MG63 (cell line): ENCODE data around the gene ACTMAP. TPM values are rescaled to one million over a fixed set of nuclear protein-coding genes. Genes with fewer than 3 reads are reported as not detected.

Experiments
- DNase-seq: peaks from one replicate; pipeline ENCODE4 v3.0.0-alpha.2; 2020
- H3K27me3 ChIP-seq: fragments of 250-450 bp; sonication (Bioruptor Pico); 2 replicates; pipeline ENCODE4 v1.5.1; 2020; ENCODE audit warnings: mild to moderate bottlenecking, moderate library complexity
- H3K36me3 ChIP-seq: fragments of 250-450 bp; sonication (Bioruptor Pico); 2 replicates; pipeline ENCODE4 v1.5.1; 2020; ENCODE audit warnings: mild to moderate bottlenecking, moderate library complexity
- H3K4me3 ChIP-seq: fragments of 250-450 bp; sonication (Bioruptor Pico); 2 replicates; pipeline ENCODE4 v1.5.1; 2020; ENCODE audit warnings: mild to moderate bottlenecking, moderate library complexity
- H3K9me3 ChIP-seq: fragments of 250-450 bp; sonication (Bioruptor Pico); 2 replicates; pipeline ENCODE4 v1.5.1; 2020; ENCODE audit warnings: mild to moderate bottlenecking, moderate library complexity
- total RNA-seq: library from RNA; depleted of rRNA; stranded (reverse); fragments of >200 nt; shearing (Covaris generic); gene quantifications from 2 replicates; pipeline ENCODE4 v1.2.3, GENCODE V29; 2014; ENCODE audit warnings: low replicate concordance; rRNA removed

The ACTMAP gene
- total RNA-seq, 1 experiment from 2014 or later, result 0.95 TPM

- no peak overlapping the region for H3K4me3 ChIP-seq
- no peaks in the 10 kb centered on the region for H3K27me3 ChIP-seq
- H3K9me3 ChIP-seq, result no peaks in the 10 kb centered on the region
- H3K36me3 ChIP-seq, result peaks cover 44% of the 10 kb centered on the region
- no peak for DNase-seq
Measured at GRCh38 chr19:40700083-40700482, 50.2 kb downstream of the ACTMAP start.

- Histone ChIP-seq H3K27me3 (no peaks in the 10 kb centered on the region), H3K36me3 (peaks cover 28% of the 10 kb centered on the region), H3K9me3 (no peaks in the 10 kb centered on the region), H3K4me3 (no peak overlapping the region)
- no peak for DNase-seq
Measured at GRCh38 chr19:40697007-40697406, 53.3 kb downstream of the ACTMAP start.

- no peak for DNase-seq
- Histone ChIP-seq H3K36me3 (peaks cover 32% of the 10 kb centered on the region), H3K9me3 (no peaks in the 10 kb centered on the region), H3K27me3 (no peaks in the 10 kb centered on the region), H3K4me3 (no peak overlapping the region)
Measured at GRCh38 chr19:40695881-40696280, 54.4 kb downstream of the ACTMAP start.

GRCh38 chr19:40693896-40694295 lies 56.4 kb downstream of the ACTMAP start:
- DNase-seq, result no peak
- Histone ChIP-seq H3K4me3 (no peak overlapping the region), H3K9me3 (no peaks in the 10 kb centered on the region), H3K36me3 (peaks cover 24% of the 10 kb centered on the region), H3K27me3 (no peaks in the 10 kb centered on the region)

- DNase-seq, result peak; percentile 59
- Histone ChIP-seq H3K9me3 (no peaks in the 10 kb centered on the region), H3K27me3 (no peaks in the 10 kb centered on the region), H3K4me3 (no peak overlapping the region), H3K36me3 (peaks cover 28% of the 10 kb centered on the region)
Measured at GRCh38 chr19:40693150-40693788, 57.0 kb downstream of the ACTMAP start.

- H3K9me3 ChIP-seq, result no peaks in the 10 kb centered on the region
- peaks cover 31% of the 10 kb centered on the region for H3K36me3 ChIP-seq
- no peak overlapping the region for H3K4me3 ChIP-seq
- no peaks in the 10 kb centered on the region for H3K27me3 ChIP-seq
- DNase-seq, result no peak
Measured at GRCh38 chr19:40692212-40692551, 58.1 kb downstream of the ACTMAP start.

- Histone ChIP-seq H3K9me3 (no peaks in the 10 kb centered on the region), H3K36me3 (peaks cover 37% of the 10 kb centered on the region), H3K4me3 (peak overlapping the region; percentile 81), H3K27me3 (no peaks in the 10 kb centered on the region)
- DNase-seq, result peak; percentile 40
Measured at GRCh38 chr19:40691421-40692211, 58.7 kb downstream of the ACTMAP start.

Other genes starting within 250 kb of the ACTMAP start
- 61.7 and 105 TPM in 2 replicates for gene SHKBP1, start 173.6 kb downstream of the ACTMAP start, total RNA-seq
- 12.9 and 26.5 TPM in 2 replicates for gene LTBP4, start 149.1 kb downstream of the ACTMAP start, total RNA-seq
- 42.1 and 42.8 TPM in 2 replicates for gene NUMBL, start 59.8 kb downstream of the ACTMAP start, total RNA-seq
- 44.6 and 462 TPM in 2 replicates for gene COQ8B, start 33.6 kb downstream of the ACTMAP start, total RNA-seq
- gene ITPKC, start 33.4 kb downstream of the ACTMAP start, total RNA-seq, result 22.3 and 23.8 TPM in 2 replicates
- 66.4 and 68.4 TPM in 2 replicates for gene SNRPA, start 726 bp upstream of the ACTMAP start, total RNA-seq
- gene MIA, start 25.0 kb upstream of the ACTMAP start, total RNA-seq, result not detected in 2 replicates
- 34.4 and 41.2 TPM in 2 replicates for gene RAB4B, start 27.8 kb upstream of the ACTMAP start, total RNA-seq
- 63.2 and 140 TPM in 2 replicates for gene EGLN2, start 48.7 kb upstream of the ACTMAP start, total RNA-seq
- not detected in 2 replicates for gene CYP2A6, start 100.0 kb upstream of the ACTMAP start, total RNA-seq
- not detected in 2 replicates for gene CYP2A7, start 131.8 kb upstream of the ACTMAP start, total RNA-seq
- gene CYP2B6, start 240.8 kb upstream of the ACTMAP start, total RNA-seq, result not detected in 2 replicates